HG03108 (cell line): ENCODE data around the gene PAX8.

ENCODE experiments used
- ATAC-seq: cut with Tn5 transposase; IDR thresholded peaks from one replicate; pipeline ENCODE4 v1.9.1; 2021; ENCODE audit warnings: moderate library complexity; ENCODE audit not compliant: unreplicated experiment

Gene PAX8

GRCh38 chr2:113209011-113209645 is 69.6 kb downstream of the PAX8 start:
- ATAC-seq, result no peak

- ATAC-seq, result no peak
These were observed 70.3 kb downstream of the PAX8 start for GRCh38 chr2:113208396-113208795.

GRCh38 chr2:113207021-113207420 is 71.7 kb downstream of the PAX8 start:
- ATAC-seq, result no peak

GRCh38 chr2:113206251-113206650 is 72.5 kb downstream of the PAX8 start:
- ATAC-seq, result no peak

- ATAC-seq, result peak; percentile 76
These were observed 74.7 kb downstream of the PAX8 start for GRCh38 chr2:113203901-113204519.

GRCh38 chr2:113203217-113203530 is 75.5 kb downstream of the PAX8 start:
- ATAC-seq, result no peak

GRCh38 chr2:113202305-113203216 is 76.2 kb downstream of the PAX8 start:
- no peak for ATAC-seq

GRCh38 chr2:113201496-113202304 is 77.0 kb downstream of the PAX8 start:
- ATAC-seq, result no peak

- ATAC-seq, result no peak
These were observed 77.8 kb downstream of the PAX8 start for GRCh38 chr2:113200736-113201490.

GRCh38 chr2:113200236-113200635 is 78.5 kb downstream of the PAX8 start:
- no peak for ATAC-seq

- peak; percentile 55 for ATAC-seq
These were observed 79.7 kb downstream of the PAX8 start for GRCh38 chr2:113198790-113199612.

GRCh38 chr2:113198048-113198789 is 80.5 kb downstream of the PAX8 start:
- ATAC-seq, result no peak

GRCh38 chr2:113197347-113198047 is 81.2 kb downstream of the PAX8 start:
- ATAC-seq, result no peak

GRCh38 chr2:113196839-113197238 is 81.9 kb downstream of the PAX8 start:
- no peak for ATAC-seq

GRCh38 chr2:113195923-113196501 is 82.7 kb downstream of the PAX8 start:
- no peak for ATAC-seq

GRCh38 chr2:113192459-113193100 is 86.1 kb downstream of the PAX8 start:
- ATAC-seq, result no peak

- no peak for ATAC-seq
These were observed 87.8 kb downstream of the PAX8 start for GRCh38 chr2:113190871-113191270.
